NT2/D1 (cell line): ENCODE measurements around the gene TRAF3IP1.

ENCODE experiments used
- DNase-seq: peaks from one replicate; pipeline ENCODE4 v3.0.0-alpha.2; 2011; ENCODE audit warnings: low read depth, low spot score
- H3K27me3 ChIP-seq: 2 replicates; pipeline ENCODE4 v1.6.0; 2011; ENCODE audit warnings: mild to moderate bottlenecking; ENCODE audit not compliant: insufficient read length, insufficient read depth
- H3K36me3 ChIP-seq: 2 replicates; pipeline ENCODE4 v1.6.1; 2011; ENCODE audit warnings: mild to moderate bottlenecking, low read length, mixed read lengths; ENCODE audit not compliant: insufficient read depth, insufficient read length
- H3K4me1 ChIP-seq: 2 replicates; pipeline ENCODE4 v1.5.1; 2011; ENCODE audit not compliant: insufficient read depth, insufficient read length
- H3K4me3 ChIP-seq: 2 replicates; pipeline ENCODE4 v1.5.1; 2011; ENCODE audit warnings: low read depth; ENCODE audit not compliant: insufficient read length
- H3K9ac ChIP-seq: 2 replicates; pipeline ENCODE4 v1.6.0; 2011; ENCODE audit warnings: low read depth; ENCODE audit not compliant: insufficient read length
- H3K9me3 ChIP-seq: 2 replicates; pipeline ENCODE4 v1.5.1; 2011; ENCODE audit warnings: mild to moderate bottlenecking, low read length; ENCODE audit not compliant: insufficient read depth
- SUZ12 ChIP-seq: IDR thresholded peaks from 2 replicates; pipeline ENCODE4 v1.6.1; 2011; ENCODE audit not compliant: insufficient read length, insufficient read depth; ENCODE audit errors: extremely low read depth
- YY1 ChIP-seq: IDR thresholded peaks from 2 replicates; pipeline ENCODE4 v1.6.1; 2011; ENCODE audit not compliant: insufficient read length, insufficient read depth
- ZNF274 ChIP-seq: IDR thresholded peaks from 2 replicates; pipeline ENCODE4 v1.6.1; 2011; ENCODE audit warnings: mild to moderate bottlenecking, low read depth, low read length

Gene TRAF3IP1

DNA sequence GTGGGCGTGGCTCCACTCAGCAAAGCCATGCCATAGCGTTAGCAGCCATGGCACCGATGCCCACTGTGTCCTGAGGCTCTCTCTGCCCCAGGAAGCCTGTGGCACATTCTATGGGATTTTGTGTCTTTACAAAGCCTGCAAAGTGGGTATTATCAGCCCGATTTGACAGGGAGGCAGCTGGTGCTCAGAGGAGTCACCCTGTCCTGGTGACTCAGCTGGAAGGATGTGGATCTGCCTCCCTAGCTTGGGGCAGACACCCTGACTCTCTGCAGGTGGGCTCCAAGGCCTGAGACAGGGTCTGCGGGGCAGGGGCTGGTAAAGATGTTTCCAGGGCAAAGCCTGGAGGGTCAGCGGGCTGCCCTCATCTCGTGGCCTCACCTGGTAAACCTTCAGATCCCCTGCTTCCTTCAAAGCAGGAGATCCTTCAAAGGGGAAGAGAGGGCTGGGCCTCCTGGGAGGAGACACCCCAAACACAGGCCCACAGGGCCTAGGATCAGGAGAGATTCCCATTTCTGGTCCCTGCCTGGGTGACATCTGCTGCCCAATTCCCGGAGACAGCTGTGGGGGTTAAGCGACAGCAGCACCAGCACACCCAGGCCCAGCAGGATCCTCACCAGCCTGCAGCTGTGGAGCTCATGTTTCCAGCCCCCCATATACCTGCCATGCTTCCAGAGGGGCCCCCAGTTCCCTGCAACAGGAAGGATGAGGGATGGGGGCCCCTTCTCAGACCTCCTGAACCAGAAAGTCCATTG is 103.4 kb downstream of the TRAF3IP1 start:
- peak overlapping the region; percentile 1 for H3K9ac ChIP-seq
- DNase-seq: no peak
- TF ChIP-seq ZNF274 (no peak), SUZ12 (no peak), YY1 (no peak)
- H3K4me1 ChIP-seq: peaks cover 21% of the 10 kb centered on the region
- H3K9me3 ChIP-seq: no peaks in the 10 kb centered on the region
- no peaks in the 10 kb centered on the region for H3K27me3 ChIP-seq
- H3K4me3 ChIP-seq: no peak overlapping the region
- peaks cover 4% of the 10 kb centered on the region for H3K36me3 ChIP-seq

DNA sequence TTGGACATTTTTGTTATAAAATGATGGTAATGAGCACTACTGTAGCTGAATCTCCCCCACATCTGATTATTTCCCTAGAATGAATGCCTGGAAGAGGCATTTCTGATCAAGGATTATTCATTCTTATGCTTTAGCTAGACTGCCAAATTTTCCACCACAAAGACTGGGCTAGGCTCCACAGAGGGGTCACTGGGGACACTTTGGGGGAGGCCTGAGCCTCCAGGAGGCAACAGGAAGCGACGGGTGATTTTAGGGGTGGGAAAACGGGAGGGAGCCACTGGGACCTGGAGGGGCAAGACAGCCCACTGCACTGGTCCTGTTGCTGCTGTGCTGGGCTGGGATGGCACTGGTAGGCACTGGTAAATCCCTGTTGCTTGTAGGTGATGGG is 104.0 kb downstream of the TRAF3IP1 start:
- TF ChIP-seq ZNF274: no peak
- TF ChIP-seq SUZ12: no peak
- TF ChIP-seq YY1: no peak
- no peak for DNase-seq
- peaks cover 1% of the 10 kb centered on the region; the same call in 1 of the 2 replicates for H3K9me3 ChIP-seq
- H3K4me3 ChIP-seq: no peak overlapping the region
- peaks cover 10% of the 10 kb centered on the region for H3K36me3 ChIP-seq
- no peak overlapping the region for H3K9ac ChIP-seq
- no peaks in the 10 kb centered on the region for H3K27me3 ChIP-seq
- H3K4me1 ChIP-seq: peaks cover 21% of the 10 kb centered on the region

DNA sequence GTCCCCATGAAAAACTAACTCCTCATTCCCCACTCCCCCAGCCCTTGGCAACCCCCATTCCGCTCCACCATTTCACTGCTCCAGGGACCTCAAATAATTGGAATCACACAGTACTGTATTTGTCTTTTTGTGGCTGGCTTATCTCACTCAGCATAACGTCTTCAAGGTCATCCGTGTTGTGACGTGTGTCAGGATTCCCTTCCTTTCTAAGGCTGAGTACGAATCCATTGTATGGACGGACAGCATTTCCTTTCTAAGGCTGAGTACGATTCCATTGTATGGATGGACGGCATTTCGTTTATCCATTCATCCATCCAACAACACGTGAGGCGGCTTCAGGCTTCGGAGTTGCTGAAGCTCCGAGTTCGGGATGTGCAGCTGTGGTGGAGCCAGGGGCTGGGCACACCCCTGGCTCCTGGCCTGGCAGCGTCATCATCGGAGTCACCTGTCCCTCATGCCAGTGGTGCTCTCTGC is 105.2 kb downstream of the TRAF3IP1 start:
- peak overlapping the region; percentile 91 for H3K9ac ChIP-seq
- no peak for DNase-seq
- peak overlapping the region; percentile 99 for H3K4me3 ChIP-seq
- peaks cover 11% of the 10 kb centered on the region; the same call in 1 of the 2 replicates for H3K9me3 ChIP-seq
- TF ChIP-seq YY1 (no peak), SUZ12 (no peak), ZNF274 (no peak)
- no peaks in the 10 kb centered on the region for H3K27me3 ChIP-seq
- H3K4me1 ChIP-seq: peaks cover 21% of the 10 kb centered on the region
- peaks cover 18% of the 10 kb centered on the region for H3K36me3 ChIP-seq

DNA sequence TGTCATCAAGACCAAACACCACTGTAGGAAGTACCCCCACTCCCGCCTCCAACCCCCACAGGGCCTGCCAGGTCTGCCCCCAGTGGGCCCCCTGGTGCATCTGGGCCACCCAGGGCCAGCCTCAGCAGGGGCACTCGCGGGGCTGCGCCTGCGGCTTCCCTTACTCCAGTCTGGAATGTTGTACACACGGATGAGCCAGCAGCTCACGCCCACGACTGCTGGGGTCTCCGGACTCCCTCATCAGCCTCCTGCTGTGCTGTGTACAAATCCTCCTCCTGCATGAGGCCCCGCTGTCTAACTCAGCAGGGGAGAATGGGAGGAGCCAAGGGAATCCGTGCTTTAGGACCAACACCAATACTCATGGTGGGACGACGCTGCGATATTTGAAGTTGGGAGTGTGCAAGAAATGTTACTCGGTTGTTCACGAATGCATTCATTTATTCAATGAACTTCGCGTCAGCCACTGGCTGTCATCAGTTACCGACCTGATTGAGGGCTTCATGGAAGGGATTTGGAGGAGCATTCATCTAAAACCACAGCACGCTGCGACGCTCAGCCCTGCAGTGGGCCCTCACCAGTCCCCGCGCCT is 105.8 kb downstream of the TRAF3IP1 start:
- Histone ChIP-seq H3K9me3 (peaks cover 16% of the 10 kb centered on the region; the same call in 1 of the 2 replicates), H3K4me3 (peak overlapping the region; percentile 99), H3K27me3 (no peaks in the 10 kb centered on the region), H3K4me1 (peaks cover 20% of the 10 kb centered on the region), H3K9ac (peak overlapping the region; percentile 91), H3K36me3 (peaks cover 23% of the 10 kb centered on the region)
- no peak for TF ChIP-seq SUZ12
- no peak for TF ChIP-seq ZNF274
- TF ChIP-seq YY1: no peak
- DNase-seq: no peak

DNA sequence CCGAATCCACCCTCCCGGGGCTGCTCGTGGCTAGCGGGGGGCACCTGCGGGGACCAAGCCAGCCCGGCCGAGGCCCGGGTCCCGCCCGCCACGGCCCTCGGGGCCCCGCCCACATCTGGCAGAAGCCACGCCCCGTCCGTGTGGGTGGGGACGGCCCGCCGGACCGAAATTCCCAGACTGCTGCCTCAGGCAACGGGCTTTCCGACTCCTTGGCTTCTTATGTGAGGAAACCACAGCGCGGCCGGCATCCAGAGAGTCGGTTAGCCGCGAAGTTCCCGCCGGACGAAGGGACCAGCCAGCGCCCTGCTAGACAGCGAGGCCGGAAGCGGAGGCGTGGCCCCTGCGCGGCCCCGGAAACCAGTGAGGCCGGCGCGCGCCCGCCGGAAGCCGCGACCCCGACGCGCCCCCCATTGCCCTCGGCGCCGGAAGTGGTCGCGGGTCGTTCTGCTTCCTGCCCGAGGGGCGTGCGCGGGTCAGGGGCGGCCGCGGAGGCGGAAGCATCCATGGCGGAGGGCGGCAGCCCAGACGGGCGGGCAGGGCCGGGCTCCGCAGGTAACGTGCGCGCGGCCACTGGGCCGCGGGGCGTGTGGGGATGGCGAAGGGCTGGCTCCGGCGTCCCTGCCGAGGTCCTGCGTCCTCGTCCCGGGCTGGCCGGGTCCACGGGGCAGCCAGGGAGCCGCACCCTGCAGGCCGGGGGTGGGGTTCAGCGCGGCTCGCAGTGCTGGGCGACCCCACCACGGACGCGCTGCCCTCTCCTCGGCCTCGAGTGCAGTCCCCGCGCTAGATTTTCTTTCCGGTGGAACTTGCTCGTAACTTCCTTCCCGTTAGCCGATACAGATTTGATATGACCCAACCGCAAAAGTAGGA is 106.5 kb downstream of the TRAF3IP1 start, which contains the start of gene ASB1:
Gene ASB1, plus strand, starts transcription at position 360 of the 867 bp plus-strand sequence. Its CDS starts 144 bp downstream, at position 504.
- H3K9ac ChIP-seq: peak within 1 kb of the TSS; percentile 99
- H3K27me3 ChIP-seq: no peaks in the 10 kb centered on the region
- H3K4me3 ChIP-seq: peak within 1 kb of the TSS; percentile 99
- H3K36me3 ChIP-seq: peaks cover 28% of the 10 kb centered on the region
- peak; percentile 72 for DNase-seq
- H3K4me1 ChIP-seq: peaks cover 14% of the 10 kb centered on the region
- TF ChIP-seq SUZ12: no peak
- TF ChIP-seq ZNF274: no peak
- TF ChIP-seq YY1: no peak
- H3K9me3 ChIP-seq: peaks cover 18% of the 10 kb centered on the region; the same call in 1 of the 2 replicates

DNA sequence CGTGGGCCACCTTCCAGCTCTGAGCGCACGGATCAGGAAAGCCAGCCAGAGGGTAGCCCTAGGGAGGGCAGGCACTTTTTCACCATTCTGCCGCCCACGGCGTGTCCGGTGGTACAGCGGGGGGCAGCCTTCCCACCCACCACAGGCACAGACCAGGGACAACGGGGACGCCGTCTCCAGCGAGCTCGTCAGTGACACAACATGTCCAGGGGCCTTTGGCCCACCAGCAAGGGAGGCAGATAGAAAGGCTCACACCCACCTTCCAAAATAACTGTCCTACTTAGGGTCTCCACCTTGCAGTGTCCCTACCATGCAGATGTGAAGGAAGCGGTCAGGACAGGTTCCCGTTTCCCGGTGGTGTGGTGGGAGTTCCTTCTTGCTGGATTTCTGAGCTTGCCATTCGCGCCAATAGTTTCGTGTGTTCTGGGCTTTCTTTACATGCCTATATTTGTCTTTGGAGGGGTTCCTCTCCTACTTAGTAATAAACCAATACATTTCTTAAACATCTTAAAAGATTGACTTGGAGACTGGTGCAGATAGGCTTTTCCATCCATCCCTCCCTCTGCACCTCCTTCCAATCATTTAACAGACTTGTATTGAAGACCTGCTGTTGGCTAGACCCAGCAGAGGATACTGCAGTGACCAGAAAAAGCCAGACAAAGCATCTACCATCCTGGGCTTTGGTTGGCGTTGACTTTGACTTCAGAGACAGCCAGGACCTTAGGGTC is 107.3 kb downstream of the TRAF3IP1 start:
- DNase-seq: no peak
- Histone ChIP-seq H3K4me3 (peak overlapping the region; percentile 99), H3K9me3 (peaks cover 18% of the 10 kb centered on the region; the same call in 1 of the 2 replicates), H3K4me1 (peaks cover 14% of the 10 kb centered on the region), H3K9ac (peak overlapping the region; percentile 99), H3K36me3 (peaks cover 28% of the 10 kb centered on the region), H3K27me3 (no peaks in the 10 kb centered on the region)
- TF ChIP-seq ZNF274 (no peak), YY1 (no peak), SUZ12 (no peak)
